Eye (tissue), 1 donor: ENCODE measurements around the gene DUSP7.
A peak's percentile ranks its signal among the peaks of the same experiment; 100 is the strongest.

ENCODE experiments used
- DNase-seq: peaks from one replicate; pipeline ENCODE4 v3.0.0-alpha.2; 2015

The DUSP7 gene

DNA sequence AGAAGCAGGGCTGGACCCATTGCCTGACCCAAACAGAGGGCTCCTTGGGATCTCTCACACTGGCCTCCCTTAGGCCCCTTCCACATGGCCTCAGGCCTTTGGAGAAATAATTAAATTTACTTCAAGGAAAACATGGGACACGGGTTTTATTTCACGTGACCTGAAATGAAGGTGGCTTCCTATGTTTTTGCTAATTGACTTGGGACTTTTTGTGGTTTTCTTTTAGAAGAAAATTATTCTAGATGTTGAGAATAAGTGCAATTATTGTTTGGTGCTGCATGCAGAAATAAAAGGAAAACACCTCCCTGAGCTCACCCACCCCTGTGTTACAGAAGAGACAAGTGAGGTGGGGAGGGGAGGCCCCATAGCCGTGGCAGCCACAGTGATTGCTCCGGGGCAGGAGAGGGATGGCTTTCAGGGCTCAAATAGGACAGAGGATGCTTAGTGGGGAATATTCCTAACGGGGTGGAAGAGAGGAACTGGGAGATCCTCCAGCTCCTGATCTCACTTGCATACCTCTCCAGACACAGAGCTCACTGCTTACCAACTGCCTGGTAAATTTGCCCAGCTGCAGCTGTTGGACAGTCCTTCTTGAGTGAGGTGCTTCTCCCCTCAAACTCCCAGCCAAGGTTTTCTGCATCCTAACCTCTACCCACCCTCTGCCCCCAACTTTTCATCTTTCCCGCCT lies 31.5 kb downstream of the DUSP7 start:
- DNase-seq = no peak

DNA sequence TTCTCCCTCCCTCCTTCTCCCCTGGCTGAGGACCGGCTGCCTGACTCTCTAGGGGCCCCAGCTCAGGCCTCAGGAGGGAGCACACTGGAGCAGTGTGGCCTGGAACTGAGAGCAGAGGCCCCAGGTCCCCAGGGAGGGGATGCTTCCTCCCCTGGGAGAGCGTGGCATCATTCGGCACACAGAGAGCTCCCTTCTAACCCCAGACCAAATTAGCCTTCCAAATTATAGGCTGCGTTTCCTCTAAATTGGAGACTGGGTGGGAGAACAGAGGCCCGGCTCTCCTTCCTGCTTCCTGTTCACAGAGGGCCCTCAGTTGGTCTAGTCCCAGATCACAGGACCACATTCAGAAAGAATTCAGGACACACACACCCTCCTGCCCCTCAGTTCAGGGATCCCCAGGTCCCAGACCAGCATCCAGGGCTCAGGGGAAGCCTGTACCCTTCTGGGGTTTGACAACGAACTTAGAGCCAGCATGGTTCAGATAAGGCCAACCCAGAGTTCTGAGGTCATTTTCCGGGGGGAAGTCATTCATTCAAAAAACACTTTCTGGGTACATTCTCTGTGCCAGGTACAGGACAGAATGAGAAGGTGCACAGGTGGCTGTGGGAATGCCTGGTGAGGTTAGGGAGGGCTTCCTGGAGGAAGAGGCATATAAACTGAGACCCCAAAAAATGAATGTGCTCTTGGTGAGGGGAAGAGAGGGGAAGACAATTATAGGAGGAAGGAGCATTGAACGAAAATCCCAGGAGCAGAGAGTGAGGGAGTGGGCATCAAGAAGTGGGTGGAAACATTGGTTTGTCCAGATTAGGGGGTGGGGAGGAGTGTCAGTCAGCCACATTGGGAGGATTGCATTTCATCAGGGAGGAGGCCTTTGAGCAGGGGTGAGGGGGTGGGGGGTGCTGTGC lies 32.3 kb downstream of the DUSP7 start:
- DNase-seq = no peak

DNA sequence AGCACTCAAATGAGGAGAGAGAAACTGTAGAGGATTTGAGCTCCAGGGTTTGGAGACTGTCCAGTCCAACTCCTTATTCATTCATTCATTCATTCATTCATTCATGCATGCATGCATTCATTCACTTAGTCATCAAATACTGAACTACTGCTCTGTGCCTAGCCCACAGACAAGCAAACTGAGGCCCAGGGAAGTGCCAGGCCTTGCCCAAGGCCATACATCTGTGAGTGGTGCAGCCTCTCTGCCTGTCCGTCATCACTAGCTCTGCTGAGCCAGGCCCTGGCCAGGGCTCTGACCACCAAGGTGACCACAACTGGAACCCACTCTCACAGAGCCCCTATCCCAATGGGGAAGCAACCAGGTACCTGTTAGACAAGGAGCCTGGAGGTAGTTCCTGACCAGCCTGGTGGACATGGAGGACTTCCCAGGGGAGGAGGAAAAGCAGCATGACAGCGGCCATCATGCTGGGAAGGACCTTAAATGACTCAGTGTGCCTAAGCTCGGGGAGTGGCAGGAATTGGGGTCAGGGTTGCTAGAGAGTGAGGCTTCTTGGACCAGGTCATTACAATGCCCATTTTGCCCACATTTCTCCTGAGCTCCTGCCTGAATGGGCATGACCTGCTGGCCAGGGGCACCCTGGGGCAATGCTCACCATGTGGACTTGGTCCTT lies 33.1 kb downstream of the DUSP7 start:
- DNase-seq = no peak

DNA sequence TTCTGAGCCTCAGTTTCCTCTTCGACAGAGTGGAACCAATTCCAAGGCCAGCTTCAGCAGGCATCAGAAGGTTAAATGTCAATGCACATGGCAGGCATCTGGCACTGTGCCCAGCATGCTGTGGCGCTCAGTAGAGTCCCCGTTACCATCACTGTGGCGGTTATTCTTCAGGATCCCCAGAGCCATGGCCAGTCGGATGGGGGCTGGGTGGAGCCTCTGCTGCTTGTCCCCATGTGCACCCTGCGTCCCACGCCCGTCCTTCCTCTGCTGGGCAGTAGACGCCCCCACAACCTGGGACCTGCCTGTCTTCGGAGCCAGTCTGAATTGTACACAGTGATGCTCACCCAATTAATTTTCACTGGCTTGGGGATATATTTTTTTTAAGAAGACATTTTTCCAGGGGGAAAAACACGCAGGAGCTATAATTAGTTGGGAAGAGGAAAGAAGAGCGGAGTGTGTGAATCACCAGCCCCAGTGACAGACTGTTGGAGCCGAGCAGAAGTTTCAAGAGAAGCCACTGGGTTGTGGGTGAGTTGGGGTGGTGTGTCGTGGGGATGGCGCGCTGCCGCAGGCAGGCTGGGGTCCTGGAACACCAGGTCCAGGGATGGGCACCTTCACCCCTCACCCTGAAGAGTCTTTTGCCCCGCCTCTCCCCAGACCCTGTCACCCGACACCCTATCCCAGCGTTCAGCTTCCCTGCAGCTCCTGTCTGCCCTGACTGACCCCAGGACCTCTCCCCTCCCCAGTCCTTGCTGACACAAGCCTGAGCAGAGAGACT lies 33.9 kb downstream of the DUSP7 start:
- no peak for DNase-seq

DNA sequence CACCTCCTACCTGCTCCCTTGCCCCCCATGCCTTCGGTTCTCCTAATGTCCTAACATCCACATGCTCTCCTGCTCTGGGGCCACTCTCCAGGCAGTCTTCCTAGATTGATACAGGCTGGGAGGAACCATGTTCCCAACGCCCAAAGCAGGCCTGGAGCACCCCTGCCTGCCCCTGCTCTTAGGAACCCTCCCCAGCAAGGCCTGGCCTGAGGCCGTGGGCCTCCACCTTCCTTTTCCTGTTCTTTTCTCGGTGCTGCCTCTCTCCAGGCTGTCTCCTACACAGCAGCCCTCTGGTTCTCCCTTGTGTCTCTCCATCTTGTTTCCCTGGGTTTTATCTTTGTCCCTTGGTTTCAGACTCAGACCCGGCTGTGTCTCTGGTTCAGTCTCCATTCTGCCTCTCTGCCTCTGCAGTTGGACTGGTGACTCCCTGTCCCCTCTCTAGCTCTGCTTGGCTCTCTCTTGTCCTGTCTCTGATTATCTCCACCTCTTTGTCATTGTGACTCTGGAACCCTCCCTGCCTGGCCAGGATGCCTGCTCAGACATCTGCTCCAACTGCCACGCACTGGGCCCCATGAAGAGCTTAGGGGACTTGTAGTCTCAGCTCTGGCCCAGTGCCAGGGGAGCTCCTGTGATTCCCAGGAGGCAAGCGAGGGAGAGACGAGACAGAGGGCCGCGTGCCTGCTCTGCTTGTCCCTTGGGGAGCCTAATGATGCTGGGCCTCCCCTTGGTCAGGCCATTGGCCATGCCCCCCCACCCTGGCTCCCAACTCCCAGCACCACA lies 34.7 kb downstream of the DUSP7 start:
- peak; percentile 69 for DNase-seq

DNA sequence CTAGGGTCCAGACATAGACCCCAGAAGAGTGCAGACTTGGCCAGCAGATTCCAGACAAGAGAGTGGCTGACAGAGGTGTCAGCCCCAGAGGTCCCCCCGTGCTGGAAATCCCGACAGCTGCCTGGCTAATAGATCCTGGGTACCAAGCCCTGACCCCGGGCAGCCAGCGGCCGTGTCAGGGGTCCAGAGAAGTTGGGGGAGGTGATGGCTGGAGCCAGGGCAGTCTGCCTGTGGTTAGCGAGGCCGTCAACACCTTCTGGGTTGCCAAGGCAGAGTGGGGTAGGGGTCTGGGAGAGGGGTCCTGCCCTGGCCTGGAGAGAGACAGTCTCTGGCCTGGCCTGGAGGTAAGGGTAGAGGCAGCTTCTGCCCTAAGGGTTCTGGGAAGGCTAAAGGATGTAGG lies 35.6 kb downstream of the DUSP7 start:
- DNase-seq = no peak

DNA sequence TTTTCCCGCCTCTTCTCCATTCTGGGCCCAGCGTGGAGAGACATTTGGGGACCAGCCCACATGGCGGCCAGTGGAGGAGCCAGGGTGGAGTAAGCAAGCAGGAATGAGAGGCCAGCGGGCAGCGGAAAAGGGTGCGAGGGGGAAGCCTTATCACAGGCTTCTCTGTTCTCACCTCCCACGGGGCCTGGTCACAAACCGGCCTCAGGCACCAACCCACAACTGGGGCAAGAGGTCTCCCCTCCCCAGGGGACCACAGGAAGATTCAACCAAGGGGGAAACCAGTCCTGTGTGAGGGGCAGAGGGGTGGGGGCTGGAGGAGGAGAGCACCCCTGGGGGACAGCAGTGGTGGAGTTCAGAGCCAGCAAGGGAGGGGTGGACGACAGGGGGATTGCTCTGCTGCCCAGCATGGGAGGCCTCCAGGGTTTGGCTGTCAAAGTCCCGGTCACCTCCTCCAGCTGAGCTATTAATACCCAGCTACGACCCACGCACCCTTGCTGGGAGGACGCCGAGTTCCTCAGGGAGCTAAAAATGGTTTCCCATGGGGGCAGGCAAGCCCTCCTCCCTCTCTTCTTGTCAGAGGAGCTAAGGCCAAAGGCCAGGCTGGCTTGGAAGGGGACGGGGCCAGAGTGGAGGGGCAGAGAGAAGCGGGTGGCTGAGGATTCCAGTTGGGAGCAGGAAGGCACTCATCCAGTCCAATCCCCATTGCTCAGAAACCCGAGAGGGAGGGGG lies 36.9 kb downstream of the DUSP7 start:
- no peak for DNase-seq

DNA sequence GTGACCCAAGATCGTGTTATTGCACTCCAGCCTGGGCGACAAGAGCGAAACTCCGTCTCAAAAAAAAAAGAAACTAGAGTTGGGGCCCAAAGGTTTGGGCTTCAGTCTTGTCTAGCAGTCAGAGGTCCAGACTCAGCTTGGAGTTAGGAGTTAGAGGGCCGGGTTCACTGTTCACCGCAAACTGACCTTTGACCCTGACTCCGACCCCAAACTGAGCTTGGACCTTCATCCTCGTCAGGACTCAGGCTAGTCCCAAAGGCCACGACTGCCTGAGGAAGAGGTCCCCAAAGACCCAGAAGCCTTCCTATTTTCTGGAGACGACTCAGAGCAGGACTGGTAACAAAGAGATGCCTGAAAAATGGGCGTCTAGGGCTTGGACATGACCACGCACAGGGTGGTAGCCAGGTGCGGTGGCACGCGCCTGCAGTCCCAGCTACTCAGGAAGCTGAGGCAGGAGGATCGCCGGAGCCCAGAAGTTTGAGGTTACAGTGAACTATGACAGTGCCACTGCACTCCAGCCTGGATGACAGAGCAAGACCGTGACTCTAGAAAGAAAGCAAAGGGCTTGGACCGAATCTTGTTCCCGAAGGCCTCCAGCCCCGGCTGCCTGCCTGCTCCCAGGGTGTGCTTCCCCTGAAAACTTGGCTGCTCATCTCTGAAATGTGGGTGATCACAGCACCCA lies 37.9 kb downstream of the DUSP7 start:
- no peak for DNase-seq

DNA sequence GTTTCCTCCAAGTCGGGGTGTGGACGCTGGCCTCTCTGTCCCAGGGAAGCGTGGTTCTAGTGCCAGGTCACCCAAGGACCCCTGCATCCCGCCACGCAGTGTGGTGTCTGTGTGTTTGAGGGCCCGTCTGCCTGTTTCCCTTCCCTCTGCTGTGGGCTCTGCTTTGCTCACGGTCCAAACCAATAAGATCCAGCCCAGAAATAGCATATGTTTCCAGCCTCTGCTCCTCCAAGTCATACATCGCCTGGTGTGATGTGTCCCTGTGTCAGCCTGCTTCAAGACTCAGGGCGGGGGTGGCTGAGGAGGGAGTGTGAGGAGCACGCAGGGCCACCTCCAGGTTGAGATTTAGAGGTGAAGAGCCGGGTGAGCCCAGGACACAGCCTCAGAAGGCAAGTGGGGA lies 38.8 kb downstream of the DUSP7 start:
- DNase-seq = no peak

DNA sequence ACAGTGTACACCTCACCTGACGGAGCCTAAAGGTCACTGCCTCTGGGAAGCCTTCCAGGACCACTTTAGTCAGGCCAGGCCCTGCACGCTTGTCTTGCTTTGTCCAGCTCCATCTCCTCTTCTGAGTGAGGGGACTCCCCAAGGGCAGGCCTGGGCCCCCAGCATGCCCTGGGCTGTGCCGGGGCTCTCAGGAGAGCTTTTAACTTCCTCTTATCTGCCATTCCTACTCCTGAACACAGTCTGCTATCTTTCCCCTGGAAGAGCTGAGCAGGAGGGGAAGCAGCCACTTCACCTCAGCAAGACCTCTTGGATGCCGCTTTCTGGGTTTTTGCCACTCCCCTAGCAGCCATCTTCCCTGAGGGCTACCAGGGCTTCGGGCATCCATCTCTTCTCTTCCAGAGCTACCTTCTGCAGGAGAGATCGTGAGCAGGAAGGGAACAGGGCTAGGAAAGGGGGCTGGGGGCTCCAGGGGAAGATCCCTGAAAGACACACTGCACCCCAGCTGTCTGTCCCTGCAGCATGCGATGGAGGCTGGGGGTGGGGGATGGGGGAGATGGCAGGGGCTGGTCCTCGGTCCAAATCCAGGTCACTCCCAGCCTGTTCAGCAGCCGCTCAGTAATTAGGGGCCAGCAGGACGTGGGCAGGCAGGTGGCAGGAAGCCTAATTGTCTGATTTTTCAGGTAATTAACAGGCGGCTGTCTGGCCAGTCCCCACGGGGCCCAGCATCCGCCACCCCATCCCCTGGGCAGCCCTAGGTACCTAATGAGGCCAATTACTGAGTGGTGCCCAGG lies 40.7 kb downstream of the DUSP7 start:
- DNase-seq = peak; percentile 60

DNA sequence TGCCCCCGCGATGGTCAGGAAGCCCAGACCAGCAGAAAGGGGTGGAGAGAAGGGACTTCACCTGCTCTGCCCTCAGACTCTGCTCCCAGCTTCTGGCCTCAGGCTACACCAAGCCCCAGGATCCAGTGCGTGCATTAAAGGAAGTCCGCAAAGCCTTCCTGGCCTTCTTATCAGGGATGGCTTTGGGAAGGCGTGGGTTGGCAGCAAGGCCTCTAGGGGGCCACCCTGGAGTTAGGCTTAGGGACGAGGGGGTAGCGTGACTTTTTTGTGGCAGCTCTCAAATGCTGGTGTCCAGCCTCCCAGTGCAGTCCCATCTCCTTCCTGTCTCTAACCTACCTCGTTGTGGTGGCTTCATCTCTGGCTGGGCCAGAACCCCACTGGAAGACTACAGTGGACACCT lies 41.8 kb downstream of the DUSP7 start:
- DNase-seq = no peak

DNA sequence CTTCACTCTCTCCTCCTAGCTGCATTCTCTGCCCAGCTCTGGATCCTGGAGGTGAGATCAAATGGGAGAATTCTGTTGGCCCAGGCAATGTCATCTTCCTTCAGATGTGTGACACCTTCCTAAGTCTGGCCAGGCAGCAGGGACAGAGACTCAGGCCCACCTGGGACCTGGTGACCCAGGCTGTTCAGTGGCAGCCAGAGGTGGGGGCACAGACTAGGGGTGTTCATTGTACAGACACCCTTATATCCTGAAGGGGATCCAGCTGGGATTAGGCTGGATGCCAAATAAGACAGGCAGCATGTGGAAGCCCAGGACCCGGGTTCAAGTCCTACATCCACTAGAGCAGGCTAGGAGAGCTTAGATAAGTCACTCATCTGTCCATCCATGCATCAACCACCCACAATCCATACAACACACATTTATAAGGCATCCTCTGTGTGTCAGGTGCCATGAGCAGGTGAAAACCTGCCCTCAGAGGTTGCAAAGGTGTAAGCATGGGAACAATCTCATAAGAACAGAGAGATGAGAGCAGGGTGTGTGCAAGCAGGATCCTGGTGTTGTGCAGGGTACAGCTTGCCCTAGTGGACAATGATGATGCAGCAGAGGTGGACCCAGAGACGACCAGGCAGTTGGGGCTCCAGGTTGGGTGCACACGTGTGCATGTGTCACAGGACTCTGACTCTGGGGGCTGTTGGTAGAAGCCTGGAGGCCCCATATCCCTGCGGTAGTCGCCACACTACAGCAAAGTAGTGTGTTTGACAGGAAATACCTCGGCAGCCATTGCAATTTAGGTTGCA lies 42.4 kb downstream of the DUSP7 start:
- no peak for DNase-seq

DNA sequence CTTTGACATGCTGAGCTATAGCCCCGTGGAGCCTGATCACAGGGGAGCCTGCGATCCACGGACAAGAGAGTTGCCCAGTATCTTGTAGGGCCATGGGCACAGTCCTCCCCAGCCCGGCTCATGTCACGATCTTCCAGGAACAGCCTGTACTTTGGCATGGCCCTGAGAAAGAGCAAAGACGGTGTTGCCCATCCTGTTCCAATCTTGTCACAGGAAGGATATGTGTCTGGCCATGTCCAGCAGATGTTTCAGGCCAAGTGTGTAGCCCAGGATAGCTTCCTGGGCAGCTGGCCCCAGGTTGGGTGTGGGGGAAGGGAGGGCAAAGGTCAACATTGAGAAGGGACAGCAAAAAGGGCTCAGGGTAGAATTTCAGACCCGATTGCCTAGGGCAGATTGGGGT lies 43.7 kb downstream of the DUSP7 start:
- DNase-seq = no peak

DNA sequence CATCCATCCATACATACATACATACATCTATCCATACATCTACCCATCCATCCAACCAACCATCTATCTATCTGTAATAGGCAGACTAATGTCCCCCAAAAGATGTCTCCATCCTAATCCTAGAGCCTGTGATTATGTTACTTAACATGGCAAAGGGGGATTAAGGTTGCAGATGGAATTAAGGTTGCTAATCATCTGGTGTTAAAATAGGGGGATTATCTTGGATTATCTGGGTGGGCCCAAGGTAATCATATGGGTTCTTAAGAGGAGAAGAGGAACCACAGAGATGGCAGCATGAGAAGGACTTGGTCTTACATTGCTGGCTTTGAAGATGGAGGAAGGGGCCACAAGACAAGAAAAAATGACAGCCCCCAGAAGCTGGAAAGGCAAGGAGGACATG lies 45.9 kb downstream of the DUSP7 start:
- no peak for DNase-seq

DNA sequence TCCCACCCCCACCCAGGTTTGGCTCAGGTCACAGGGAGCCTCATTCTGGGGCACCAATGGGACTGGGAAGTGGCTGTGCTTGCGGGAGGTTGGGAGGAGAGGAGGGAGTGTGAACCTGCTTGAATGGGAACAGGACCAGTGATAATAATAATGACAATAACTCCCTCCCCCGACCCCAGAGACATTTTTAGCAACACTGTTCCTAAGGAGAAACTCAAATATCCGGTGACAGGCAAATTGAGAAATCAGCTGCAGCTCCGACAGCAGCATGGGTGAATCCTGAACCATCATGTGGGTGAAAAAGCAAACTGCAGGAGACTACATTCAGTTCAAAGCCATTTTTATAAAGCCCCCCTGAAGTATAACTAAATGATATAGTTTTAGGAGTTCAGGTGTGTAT lies 49.1 kb downstream of the DUSP7 start:
- no peak for DNase-seq

DNA sequence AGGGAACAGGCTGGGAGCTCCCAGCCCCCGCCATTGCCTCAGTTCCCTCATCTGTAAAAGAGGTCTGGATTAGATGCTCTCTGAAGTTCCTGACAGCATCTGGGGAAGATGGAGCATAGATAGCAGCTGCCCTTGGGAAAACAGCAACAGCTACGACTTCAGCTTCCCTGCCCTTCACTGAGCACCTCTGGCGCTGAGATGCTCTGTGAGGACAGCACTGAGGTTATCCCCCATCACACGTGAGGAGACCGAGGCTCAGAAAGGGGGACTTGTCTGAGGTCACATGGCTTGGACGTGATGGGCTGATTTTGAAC lies 49.6 kb downstream of the DUSP7 start:
- DNase-seq = no peak

DNA sequence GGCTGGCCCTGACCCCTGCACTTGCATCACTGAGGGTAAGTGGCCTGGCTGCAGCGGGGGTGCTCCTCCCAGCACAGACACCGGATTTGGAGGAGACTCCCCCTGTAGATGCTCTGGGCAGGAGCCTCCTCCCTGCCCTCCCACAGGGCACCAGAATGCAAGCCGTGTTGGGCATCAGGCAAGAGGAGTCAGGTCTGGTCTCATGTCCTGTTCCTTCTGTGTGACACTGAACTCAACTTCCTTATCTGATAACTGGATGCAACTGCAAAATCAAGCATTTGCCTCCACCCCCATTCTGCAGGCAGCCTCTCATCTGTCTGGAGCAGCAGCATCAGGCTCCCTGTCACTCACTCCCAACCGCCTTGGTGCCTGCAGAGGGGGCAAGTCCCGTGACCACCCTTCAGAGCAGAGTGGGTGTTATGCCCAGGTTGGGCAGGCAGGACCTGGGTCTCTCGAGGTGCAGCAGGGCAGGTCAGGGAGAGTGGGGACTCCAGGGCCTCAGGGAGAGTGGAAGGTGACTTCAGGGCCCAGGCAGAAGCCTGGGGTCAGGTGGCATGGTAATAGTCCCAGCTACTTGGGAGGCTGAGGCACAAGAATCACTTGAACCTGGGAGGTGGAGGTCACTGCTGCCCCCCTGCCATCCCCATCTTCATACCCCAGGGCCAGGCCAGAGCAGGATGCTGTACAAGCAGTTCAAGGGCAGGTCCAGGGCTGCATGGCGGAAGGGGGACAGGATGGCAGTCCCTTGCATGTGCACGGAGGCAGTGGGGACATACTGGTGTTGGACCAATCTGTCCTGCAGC lies 50.2 kb downstream of the DUSP7 start:
- DNase-seq = no peak

DNA sequence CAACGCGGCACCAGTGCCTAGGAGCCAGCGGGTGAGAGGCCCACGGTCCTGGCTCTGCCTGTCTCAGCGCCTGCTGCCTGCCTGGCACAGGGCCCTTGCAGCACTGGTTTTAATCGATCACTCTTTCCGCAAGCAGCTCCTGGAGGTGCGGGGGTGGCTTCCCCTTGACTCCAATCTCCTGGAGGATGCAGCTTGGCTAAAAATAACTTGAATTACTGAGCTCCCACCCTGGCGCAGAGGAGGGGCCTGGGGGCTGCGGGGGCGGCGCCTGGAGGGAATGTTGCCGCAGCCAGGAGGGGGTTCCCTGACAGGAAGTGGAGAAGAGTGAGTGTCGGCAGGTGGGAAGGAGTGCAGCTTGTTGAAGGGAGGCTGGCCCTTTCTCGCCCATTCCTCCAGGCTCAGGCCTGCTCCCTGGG lies 50.8 kb downstream of the DUSP7 start:
- peak; percentile 56 for DNase-seq
